WERI-Rb-1 (cell line): ENCODE results near the gene MTG1.
A peak's percentile ranks its signal among the peaks of the same experiment; 100 is the strongest.

Experiments
- DNase-seq: peaks from one replicate; pipeline ENCODE4 v3.0.0-alpha.2; 2020
- H3K27ac ChIP-seq: fragments of 250-450 bp; sonication (Bioruptor Pico); 2 replicates; pipeline ENCODE4 v1.5.1; 2020; ENCODE audit warnings: mild to moderate bottlenecking, moderate library complexity
- H3K27me3 ChIP-seq: fragments of 250-450 bp; sonication (Bioruptor Pico); 2 replicates; pipeline ENCODE4 v1.5.1; 2021; ENCODE audit warnings: mild to moderate bottlenecking, low read depth, moderate library complexity; ENCODE audit not compliant: insufficient read depth, severe bottlenecking
- H3K36me3 ChIP-seq: fragments of 250-450 bp; sonication (Bioruptor Pico); 2 replicates; pipeline ENCODE4 v1.5.1; 2020; ENCODE audit warnings: mild to moderate bottlenecking, moderate library complexity
- H3K4me3 ChIP-seq: 2 replicates; pipeline ENCODE4 v1.5.1; 2011; ENCODE audit warnings: low read depth, mild to moderate bottlenecking, control low read depth, low read length
- H3K9me3 ChIP-seq: fragments of 250-450 bp; sonication (Bioruptor Pico); 2 replicates; pipeline ENCODE4 v1.5.1; 2021; ENCODE audit warnings: mild to moderate bottlenecking, moderate library complexity; ENCODE audit not compliant: severe bottlenecking
- CTCF ChIP-seq: IDR thresholded peaks from 2 replicates; pipeline ENCODE4 v1.5.1; 2011; ENCODE audit warnings: low read depth, mild to moderate bottlenecking, control low read depth, inconsistent platforms, low read length

Gene MTG1

GRCh38 chr10:133442191-133442966, 48.4 kb downstream of the MTG1 start:
- TF ChIP-seq CTCF = no peak
- Histone ChIP-seq H3K27me3 (no peaks in the 10 kb centered on the region), H3K27ac (no peak overlapping the region), H3K36me3 (no peaks in the 10 kb centered on the region), H3K9me3 (peaks cover 11% of the 10 kb centered on the region), H3K4me3 (no peak overlapping the region)
- DNase-seq = no peak

- H3K9me3 ChIP-seq = peaks cover 15% of the 10 kb centered on the region
- no peak for TF ChIP-seq CTCF
- no peak overlapping the region for H3K4me3 ChIP-seq
- no peaks in the 10 kb centered on the region for H3K27me3 ChIP-seq
- H3K36me3 ChIP-seq = no peaks in the 10 kb centered on the region
- DNase-seq = peak; percentile 3
- no peak overlapping the region for H3K27ac ChIP-seq
Observed at GRCh38 chr10:133442967-133443924, 49.3 kb downstream of the MTG1 start.

GRCh38 chr10:133444342-133445267, 50.6 kb downstream of the MTG1 start:
- no peak for DNase-seq
- H3K27me3 ChIP-seq = no peaks in the 10 kb centered on the region
- no peak overlapping the region for H3K4me3 ChIP-seq
- TF ChIP-seq CTCF = no peak
- H3K27ac ChIP-seq = no peak overlapping the region
- H3K36me3 ChIP-seq = no peaks in the 10 kb centered on the region
- peaks cover 21% of the 10 kb centered on the region for H3K9me3 ChIP-seq

GRCh38 chr10:133445268-133445732, 51.3 kb downstream of the MTG1 start:
- Histone ChIP-seq H3K4me3 (no peak overlapping the region), H3K27ac (no peak overlapping the region), H3K36me3 (no peaks in the 10 kb centered on the region), H3K27me3 (no peaks in the 10 kb centered on the region), H3K9me3 (peaks cover 21% of the 10 kb centered on the region)
- DNase-seq = peak; percentile 2
- TF ChIP-seq CTCF = no peak
